HEK293 (cell line): ENCODE measurements around the gene ATP6V0E2.

Source experiments
- INSM2 ChIP-seq: fragments of 450-650 bp; formaldehyde crosslinking; IDR thresholded peaks from 2 replicates; pipeline ENCODE4 v1.5.1; 2016; ENCODE audit warnings: missing biosample characterization, missing genetic modification characterization
- KLF9 ChIP-seq: fragments of 450-650 bp; formaldehyde crosslinking; IDR thresholded peaks from 2 replicates; pipeline ENCODE4 v1.5.1; 2016; ENCODE audit warnings: missing biosample characterization, missing genetic modification characterization, low read depth
- PRDM2 ChIP-seq: fragments of 450-650 bp; formaldehyde crosslinking; IDR thresholded peaks from 2 replicates; pipeline ENCODE4 v1.5.1; 2016; ENCODE audit warnings: missing biosample characterization, missing genetic modification characterization, borderline replicate concordance
- RBAK ChIP-seq: fragments of 450-650 bp; formaldehyde crosslinking; IDR thresholded peaks from 2 replicates; pipeline ENCODE4 v1.5.1; 2016; ENCODE audit warnings: missing biosample characterization, missing genetic modification characterization
- ZBTB17 ChIP-seq: fragments of 450-650 bp; formaldehyde crosslinking; IDR thresholded peaks from 2 replicates; pipeline ENCODE4 v1.5.1; 2016; ENCODE audit warnings: missing biosample characterization, missing genetic modification characterization
- ZBTB26 ChIP-seq: fragments of 450-650 bp; formaldehyde crosslinking; optimal IDR thresholded peaks from 2 replicates; pipeline ENCODE3; 2016; ENCODE audit warnings: missing biosample characterization, mild to moderate bottlenecking, missing genetic modification characterization
- ZFP37 ChIP-seq: fragments of 450-650 bp; formaldehyde crosslinking; IDR thresholded peaks from 2 replicates; pipeline ENCODE4 v1.5.1; 2016; ENCODE audit warnings: missing biosample characterization, missing genetic modification characterization
- ZNF214 ChIP-seq: fragments of 450-650 bp; formaldehyde crosslinking; IDR thresholded peaks from 2 replicates; pipeline ENCODE4 v1.5.1; 2017; ENCODE audit warnings: missing biosample characterization, mild to moderate bottlenecking, missing genetic modification characterization, borderline replicate concordance
- ZNF280D ChIP-seq: fragments of 450-650 bp; formaldehyde crosslinking; IDR thresholded peaks from 2 replicates; pipeline ENCODE4 v1.5.1; 2016; ENCODE audit warnings: missing biosample characterization, missing genetic modification characterization
- ZNF324 ChIP-seq: fragments of 450-650 bp; formaldehyde crosslinking; IDR thresholded peaks from 2 replicates; pipeline ENCODE4 v1.5.1; 2016; ENCODE audit warnings: missing biosample characterization, missing genetic modification characterization
- ZNF335 ChIP-seq: fragments of 450-650 bp; formaldehyde crosslinking; conservative IDR thresholded peaks from 2 replicates; pipeline ENCODE4 v1.5.1; 2016; ENCODE audit warnings: missing biosample characterization, missing genetic modification characterization
- ZNF416 ChIP-seq: fragments of 450-650 bp; formaldehyde crosslinking; IDR thresholded peaks from 2 replicates; pipeline ENCODE4 v1.5.1; 2016; ENCODE audit warnings: missing biosample characterization, missing genetic modification characterization
- ZNF518A ChIP-seq: fragments of 450-650 bp; formaldehyde crosslinking; conservative IDR thresholded peaks from 2 replicates; pipeline ENCODE4 v1.5.1; 2016; ENCODE audit warnings: low read depth, missing biosample characterization, missing genetic modification characterization
- ZNF558 ChIP-seq: fragments of 450-650 bp; formaldehyde crosslinking; IDR thresholded peaks from 2 replicates; pipeline ENCODE4 v1.5.1; 2016; ENCODE audit warnings: missing biosample characterization, missing genetic modification characterization
- ZNF561 ChIP-seq: fragments of 450-650 bp; IDR thresholded peaks from 2 replicates; pipeline ENCODE4 v1.5.1; 2018; ENCODE audit warnings: missing biosample characterization, missing genetic modification characterization, borderline replicate concordance
- ZNF623 ChIP-seq: fragments of 450-650 bp; formaldehyde crosslinking; IDR thresholded peaks from 2 replicates; pipeline ENCODE4 v1.5.1; 2016; ENCODE audit warnings: missing biosample characterization, missing genetic modification characterization
- ZNF664 ChIP-seq: fragments of 450-650 bp; formaldehyde crosslinking; IDR thresholded peaks from 2 replicates; pipeline ENCODE4 v1.5.1; 2016; ENCODE audit warnings: missing biosample characterization, missing genetic modification characterization
- ZNF785 ChIP-seq: fragments of 450-650 bp; formaldehyde crosslinking; IDR thresholded peaks from 2 replicates; pipeline ENCODE4 v1.5.1; 2016; ENCODE audit warnings: missing biosample characterization, missing genetic modification characterization
- ZNF843 ChIP-seq: fragments of 450-650 bp; formaldehyde crosslinking; IDR thresholded peaks from 2 replicates; pipeline ENCODE4 v1.5.1; 2016; ENCODE audit warnings: missing biosample characterization, missing genetic modification characterization
- ZSCAN16 ChIP-seq: fragments of 450-650 bp; formaldehyde crosslinking; IDR thresholded peaks from 2 replicates; pipeline ENCODE4 v1.5.1; 2016; ENCODE audit warnings: missing biosample characterization, missing genetic modification characterization

Gene ATP6V0E2

GRCh38 chr7:149854611-149855360 is 19.0 kb upstream of the ATP6V0E2 start (continued):
- TF ChIP-seq ZNF324 (0 out of 2 replicates have a peak, but pooled peaks have one; percentile 49), ZNF664 (no peak), ZNF623 (tag by site-specific recombination) (no peak; the same call in 1 of the 2 replicates), ZNF518A (no peak; the same call in 1 of the 2 replicates), ZNF335 (tag by site-specific recombination) (peak; percentile 53), ZBTB17 (tag by site-specific recombination) (peak; percentile 91), ZFP37 (tag by site-specific recombination) (0 out of 2 replicates have a peak, but pooled peaks have one; percentile 48), ZNF561 (tag by site-specific recombination) (peak; percentile 89; the same call in 1 of the 2 replicates), ZNF558 (tag by site-specific recombination) (no peak), INSM2 (peak; percentile 42; the same call in 1 of the 2 replicates), ZNF843 (peak; percentile 51; the same call in 1 of the 2 replicates), ZBTB26 (tag by site-specific recombination) (peak; percentile 17), KLF9 (tag by site-specific recombination) (no peak), ZNF416 (no peak), PRDM2 (tag by site-specific recombination) (no peak), ZNF785 (tag by site-specific recombination) (no peak), RBAK (tag by site-specific recombination) (no peak), ZNF280D (no peak), ZNF214 (tag by site-specific recombination) (no peak), ZSCAN16 (tag by site-specific recombination) (peak; percentile 34; the same call in 1 of the 2 replicates)
